AG09309 (cell line): ENCODE data around the gene SPEF2.

Experiments used
- DNase-seq: peaks from one replicate; pipeline ENCODE4 v3.0.0-alpha.2; 2010; ENCODE audit warnings: low read depth
- H3K4me3 ChIP-seq: 2 replicates; pipeline ENCODE4 v1.5.1; 2011; ENCODE audit warnings: mild to moderate bottlenecking, low read depth, low read length, moderate library complexity; ENCODE audit not compliant: control insufficient read depth
- TF ChIP-seq, protein P1 (sequence below): IDR thresholded peaks from 2 replicates; pipeline ENCODE4 v1.5.1; 2011; ENCODE audit warnings: mild to moderate bottlenecking, low read depth, low read length, inconsistent platforms; ENCODE audit not compliant: insufficient read depth, control insufficient read depth; ENCODE audit errors: missing control alignments

The SPEF2 gene

DNA sequence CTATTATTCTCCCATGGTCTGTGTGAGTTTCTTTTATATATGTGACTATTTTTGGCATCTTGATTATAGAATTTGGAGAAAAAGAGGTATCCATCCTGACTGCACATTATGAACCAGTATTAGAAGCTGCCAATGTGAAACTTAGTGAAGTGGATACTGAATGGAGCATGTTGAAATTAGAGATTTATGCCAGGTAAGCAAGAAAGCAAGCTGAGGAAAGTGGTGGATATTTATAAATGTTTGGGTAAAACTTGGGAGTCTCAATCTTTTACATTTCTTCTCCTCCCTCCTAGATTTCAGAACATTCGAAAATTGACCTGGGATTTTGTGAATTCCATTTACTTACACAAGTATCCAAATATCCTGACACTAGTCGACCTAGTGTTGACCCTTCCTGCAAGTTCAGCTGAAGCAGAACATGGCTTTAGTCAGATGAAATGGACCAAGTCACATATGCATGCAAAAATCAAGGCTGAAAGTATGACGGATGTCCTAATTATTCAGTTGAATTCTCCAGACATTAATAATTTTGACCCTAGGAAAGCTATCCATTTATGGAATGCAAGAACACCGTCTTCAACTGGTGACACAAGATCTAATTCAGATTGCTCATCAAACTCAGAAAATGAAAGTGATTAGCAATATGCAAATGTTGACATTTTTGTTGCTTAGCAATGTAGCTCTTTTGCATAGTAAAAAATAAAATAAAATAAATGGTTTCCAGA lies 172.2 kb downstream of the SPEF2 start:
- DNase-seq: no peak
- H3K4me3 ChIP-seq: no peak overlapping the region
- TF ChIP-seq, protein P1, sequence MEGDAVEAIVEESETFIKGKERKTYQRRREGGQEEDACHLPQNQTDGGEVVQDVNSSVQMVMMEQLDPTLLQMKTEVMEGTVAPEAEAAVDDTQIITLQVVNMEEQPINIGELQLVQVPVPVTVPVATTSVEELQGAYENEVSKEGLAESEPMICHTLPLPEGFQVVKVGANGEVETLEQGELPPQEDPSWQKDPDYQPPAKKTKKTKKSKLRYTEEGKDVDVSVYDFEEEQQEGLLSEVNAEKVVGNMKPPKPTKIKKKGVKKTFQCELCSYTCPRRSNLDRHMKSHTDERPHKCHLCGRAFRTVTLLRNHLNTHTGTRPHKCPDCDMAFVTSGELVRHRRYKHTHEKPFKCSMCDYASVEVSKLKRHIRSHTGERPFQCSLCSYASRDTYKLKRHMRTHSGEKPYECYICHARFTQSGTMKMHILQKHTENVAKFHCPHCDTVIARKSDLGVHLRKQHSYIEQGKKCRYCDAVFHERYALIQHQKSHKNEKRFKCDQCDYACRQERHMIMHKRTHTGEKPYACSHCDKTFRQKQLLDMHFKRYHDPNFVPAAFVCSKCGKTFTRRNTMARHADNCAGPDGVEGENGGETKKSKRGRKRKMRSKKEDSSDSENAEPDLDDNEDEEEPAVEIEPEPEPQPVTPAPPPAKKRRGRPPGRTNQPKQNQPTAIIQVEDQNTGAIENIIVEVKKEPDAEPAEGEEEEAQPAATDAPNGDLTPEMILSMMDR: no peak

DNA sequence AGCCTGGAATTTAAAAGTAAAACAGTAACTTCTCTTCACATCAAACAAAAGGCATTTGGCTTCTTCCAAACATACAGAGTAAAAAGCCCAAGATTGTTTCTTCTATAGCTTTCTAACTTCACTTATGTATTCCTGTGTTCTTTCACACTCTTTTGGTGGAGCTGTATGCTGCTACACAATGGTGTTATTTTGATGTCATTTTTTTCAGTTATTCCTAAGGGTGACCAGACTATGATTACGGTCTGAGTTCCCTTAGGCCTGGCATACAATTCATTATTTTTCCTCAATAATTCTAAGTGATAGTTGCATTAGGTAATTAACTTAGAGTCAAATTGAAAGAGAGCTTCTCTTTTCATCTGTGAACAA lies 172.8 kb downstream of the SPEF2 start:
- no peak for DNase-seq
- no peak overlapping the region for H3K4me3 ChIP-seq
- TF ChIP-seq, protein P1: no peak

DNA sequence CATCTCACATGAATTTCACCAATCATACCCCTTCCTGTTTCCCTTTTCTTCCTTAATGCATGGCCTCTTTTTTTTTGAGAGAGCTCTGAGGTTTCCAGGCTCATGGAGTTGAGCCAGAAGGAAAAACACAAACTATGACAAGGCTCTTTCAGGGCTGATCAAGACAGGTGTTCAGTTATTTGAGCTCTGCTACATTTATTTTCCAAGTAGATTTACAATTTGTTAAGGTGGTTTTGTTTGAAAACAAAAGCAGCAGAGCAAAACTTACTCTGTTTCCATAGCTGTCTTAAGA lies 176.6 kb downstream of the SPEF2 start:
- H3K4me3 ChIP-seq: no peak overlapping the region
- TF ChIP-seq, protein P1: no peak
- no peak for DNase-seq

DNA sequence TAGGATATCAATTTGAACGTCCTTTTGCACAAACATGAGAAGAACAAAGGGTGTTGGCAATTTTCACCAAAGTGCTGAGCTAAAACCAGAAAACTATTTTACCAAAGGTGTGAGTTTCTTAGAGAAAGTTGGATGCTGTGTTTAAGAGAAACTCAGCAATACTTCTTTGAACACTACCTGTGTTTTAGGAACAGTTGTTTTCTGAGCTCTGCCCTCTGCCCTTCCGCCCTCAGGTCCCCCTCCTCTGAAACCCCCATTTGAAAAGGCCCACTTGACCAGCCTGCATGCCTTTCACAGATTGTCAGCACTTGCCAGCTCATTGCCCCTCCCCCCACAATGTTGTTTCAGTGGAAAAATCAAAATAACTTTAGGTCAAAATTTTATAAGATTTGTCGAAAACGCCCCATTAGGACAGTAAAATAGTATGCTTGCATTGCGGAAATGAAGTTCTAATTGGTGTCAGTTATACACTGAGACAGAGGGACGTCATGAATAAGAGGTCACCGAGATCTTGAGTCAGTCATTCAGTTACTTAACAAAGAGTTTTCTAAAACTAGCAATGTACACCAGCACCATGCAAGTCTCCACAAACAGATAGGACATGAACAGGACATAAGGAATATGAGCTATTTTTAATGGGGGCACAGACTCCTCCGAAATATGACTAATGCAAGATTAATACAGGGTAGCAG lies 177.2 kb downstream of the SPEF2 start:
- no peak for DNase-seq
- TF ChIP-seq, protein P1: no peak
- no peak overlapping the region for H3K4me3 ChIP-seq

DNA sequence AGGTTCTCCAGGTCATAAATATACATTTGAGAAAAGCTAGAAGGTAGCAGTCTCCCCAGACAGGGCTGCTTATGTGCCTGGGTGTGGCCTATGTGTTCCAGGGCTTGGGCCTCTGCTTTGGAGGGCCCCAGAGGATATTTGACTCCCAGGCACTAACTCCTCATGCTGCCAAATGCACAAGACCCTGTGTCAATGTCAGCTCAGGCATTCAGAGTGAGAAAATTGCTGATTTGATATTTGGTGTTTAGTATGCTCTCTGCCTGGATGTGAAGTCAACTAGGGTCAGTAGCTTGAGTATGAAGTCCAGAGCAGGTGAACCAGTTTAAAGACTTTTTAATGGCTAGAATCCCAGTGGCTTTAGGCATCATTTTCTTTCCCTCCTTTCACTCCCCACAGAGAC lies 181.5 kb downstream of the SPEF2 start:
- TF ChIP-seq, protein P1: no peak
- no peak overlapping the region for H3K4me3 ChIP-seq
- DNase-seq: no peak

DNA sequence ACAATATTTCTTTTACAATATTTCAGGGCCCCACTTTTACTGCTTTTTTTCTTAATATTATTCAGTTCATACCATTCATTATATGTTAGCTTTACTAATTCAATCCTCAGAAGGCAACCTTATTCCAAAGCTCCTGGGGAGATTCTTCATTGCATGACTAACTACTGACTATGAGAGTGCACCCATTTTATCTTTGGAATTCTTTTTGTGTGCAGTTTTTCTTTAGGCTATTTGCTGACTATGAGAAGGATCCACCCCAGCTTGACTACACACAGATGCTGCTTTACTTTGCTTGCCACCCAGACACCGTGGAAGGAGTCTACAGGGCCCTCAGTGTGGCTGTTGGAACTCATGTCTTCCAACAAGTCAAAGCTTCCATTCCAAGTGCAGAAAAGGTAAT lies 182.1 kb downstream of the SPEF2 start:
- TF ChIP-seq, protein P1: no peak
- DNase-seq: no peak
- H3K4me3 ChIP-seq: no peak overlapping the region
